ENCODE measurements around the gene LHX4. TPM values are rescaled to one million over a fixed set of nuclear protein-coding genes. Genes with fewer than 3 reads are reported as not detected.

LHX4 gene
- total and polyA plus RNA-seq, 9 of the 15 experiments (the other 6 are each of a cell fraction or from before 2014, with no cell fraction given): 0.01 to 0.11 (median 0.07) TPM; not detected in 5

DNA sequence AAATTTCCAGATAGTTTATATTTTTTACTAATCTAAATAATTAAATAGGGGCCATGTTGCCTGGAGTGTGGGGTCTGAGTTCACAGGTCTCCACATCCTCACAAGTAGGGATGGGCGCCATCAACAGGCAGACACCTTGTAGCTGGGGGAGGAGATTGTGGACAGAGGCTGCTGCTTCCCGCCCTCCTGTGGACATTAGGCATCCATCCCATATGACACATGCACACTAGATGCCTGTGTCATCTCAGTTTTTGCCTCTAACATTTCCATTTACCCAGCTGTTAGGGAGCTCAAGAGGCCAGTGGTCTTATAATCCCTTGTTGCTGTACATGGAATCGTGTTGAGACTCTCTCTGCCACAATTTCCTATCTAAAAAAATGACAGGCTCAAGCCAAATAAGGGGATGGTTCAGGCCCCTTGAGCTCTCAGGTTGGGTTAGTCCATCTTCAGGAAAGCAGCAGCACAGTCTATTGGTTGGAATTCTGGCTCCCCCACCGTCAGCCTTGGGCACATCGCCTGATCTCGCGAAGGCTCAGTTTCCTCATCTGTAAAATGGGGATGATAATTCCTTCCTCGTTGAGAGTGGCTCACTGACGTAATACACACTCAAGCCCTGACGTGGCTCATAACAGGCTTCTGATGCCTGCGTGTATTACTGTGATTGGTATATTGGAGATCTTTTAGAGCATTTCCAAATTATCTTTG is 13.6 kb downstream of the LHX4 start:
- WGBS (ENCODE audit: insufficient coverage, low coverage, missing lambda C conversion rate): 6% methylated on average over 11 of the region's 11 CpGs
- DNase-seq (ENCODE audit: extremely low read depth in 1 of 4, low spot score in 3 of 4) (peak; percentile 57 to 67 (median 64)), FAIRE-seq (peak; percentile 19), ATAC-seq (peak; percentile 84)
- Histone ChIP-seq H3K9me3 (replicated peaks; ENCODE audit: control insufficient read depth, insufficient read depth, low read depth, low read length) (no peaks in the 10 kb centered on the region), H4K20me1 (replicated peaks; ENCODE audit: control insufficient read depth, insufficient read depth, low read length) (no peaks in the 10 kb centered on the region), H3K4me1 (replicated peaks in 1 of 2; ENCODE audit: control insufficient read depth in 2 of 2, insufficient read depth in 2 of 2, low read length in 2 of 2) (no peaks in the 10 kb centered on the region), H3K27me3 (ENCODE audit: control insufficient read depth in 2 of 2, insufficient read depth in 2 of 2, low read length in 2 of 2) (peaks cover 22 to 37% of the 10 kb centered on the region in 2 experiments), H3K4me2 (ENCODE audit: insufficient read depth, low read length) (no peak overlapping the region), H3K36me3 (ENCODE audit: control insufficient read depth, insufficient read depth, low read length) (no peaks in the 10 kb centered on the region), H3K79me2 (ENCODE audit: control insufficient read depth, insufficient read depth, low read length) (no peaks in the 10 kb centered on the region), H3K27ac (ENCODE audit: extremely low read depth, low read depth, low read length) (no peak overlapping the region), H3K9ac (ENCODE audit: insufficient read depth in 1 of 2, low read depth in 2 of 2, low read length in 2 of 2) (no peak overlapping the region), H3K4me3 (no peak overlapping the region), H3K9me1 (ENCODE audit: control insufficient read depth, insufficient read depth, low read length) (no peaks in the 10 kb centered on the region), H2AFZ (ENCODE audit: low read depth, low read length) (no peak overlapping the region)
- intact Hi-C loops (cut with micrococcal nuclease): loop anchor here (1.0 to 5.0 kb wide), 2 partner anchors 55 to 536 kb away; no protein-coding TSS in a partner anchor
- BruUV-seq (replicated peaks): no TSS peak
- ChIA-PET POLR2A (interaction anchor here (0.8 kb wide), 1 partner anchor 13 kb away, joined by 4 read pairs; no protein-coding TSS in a partner anchor), CTCF (ENCODE audit: low intra/inter-chr PET ratio) (interaction anchor here (0.6 kb wide), 1 partner anchor 538 kb away, joined by 3 read pairs; no protein-coding TSS in a partner anchor)
- in situ Hi-C loops (cut with MboI): no loop called here
- TF ChIP-seq CHD1 (IDR thresholded peaks at IDR 0.05; ENCODE audit: low read length): no peak
- no peak for TF ChIP-seq ZBTB7A (IDR thresholded peaks at IDR 0.05; ENCODE audit: borderline replicate concordance, control insufficient read depth, low read depth, low read length)
- TF ChIP-seq PPARD (CRISPR knock-in tag; IDR thresholded peaks at IDR 0.05): no peak
- TF ChIP-seq NFRKB (IDR thresholded peaks at IDR 0.05; ENCODE audit: low read depth): no peak
- TF ChIP-seq PCBP1 (IDR thresholded peaks at IDR 0.05; ENCODE audit: low read depth, low read length, poor library complexity, severe bottlenecking): no peak
- no peak for TF ChIP-seq CEBPB (tag; IDR thresholded peaks at IDR 0.05)
- no peak for TF ChIP-seq TEAD2 (tag; IDR thresholded peaks at IDR 0.05)
- no peak for TF ChIP-seq PHTF2 (CRISPR knock-in tag; IDR thresholded peaks at IDR 0.05)
- TF ChIP-seq, protein P1, sequence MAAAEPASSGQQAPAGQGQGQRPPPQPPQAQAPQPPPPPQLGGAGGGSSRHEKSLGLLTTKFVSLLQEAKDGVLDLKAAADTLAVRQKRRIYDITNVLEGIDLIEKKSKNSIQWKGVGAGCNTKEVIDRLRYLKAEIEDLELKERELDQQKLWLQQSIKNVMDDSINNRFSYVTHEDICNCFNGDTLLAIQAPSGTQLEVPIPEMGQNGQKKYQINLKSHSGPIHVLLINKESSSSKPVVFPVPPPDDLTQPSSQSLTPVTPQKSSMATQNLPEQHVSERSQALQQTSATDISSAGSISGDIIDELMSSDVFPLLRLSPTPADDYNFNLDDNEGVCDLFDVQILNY (CRISPR knock-in tag; IDR thresholded peaks at IDR 0.05): no peak
- TF ChIP-seq, protein P2, sequence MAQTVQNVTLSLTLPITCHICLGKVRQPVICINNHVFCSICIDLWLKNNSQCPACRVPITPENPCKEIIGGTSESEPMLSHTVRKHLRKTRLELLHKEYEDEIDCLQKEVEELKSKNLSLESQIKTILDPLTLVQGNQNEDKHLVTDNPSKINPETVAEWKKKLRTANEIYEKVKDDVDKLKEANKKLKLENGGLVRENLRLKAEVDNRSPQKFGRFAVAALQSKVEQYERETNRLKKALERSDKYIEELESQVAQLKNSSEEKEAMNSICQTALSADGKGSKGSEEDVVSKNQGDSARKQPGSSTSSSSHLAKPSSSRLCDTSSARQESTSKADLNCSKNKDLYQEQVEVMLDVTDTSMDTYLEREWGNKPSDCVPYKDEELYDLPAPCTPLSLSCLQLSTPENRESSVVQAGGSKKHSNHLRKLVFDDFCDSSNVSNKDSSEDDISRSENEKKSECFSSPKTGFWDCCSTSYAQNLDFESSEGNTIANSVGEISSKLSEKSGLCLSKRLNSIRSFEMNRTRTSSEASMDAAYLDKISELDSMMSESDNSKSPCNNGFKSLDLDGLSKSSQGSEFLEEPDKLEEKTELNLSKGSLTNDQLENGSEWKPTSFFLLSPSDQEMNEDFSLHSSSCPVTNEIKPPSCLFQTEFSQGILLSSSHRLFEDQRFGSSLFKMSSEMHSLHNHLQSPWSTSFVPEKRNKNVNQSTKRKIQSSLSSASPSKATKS (CRISPR knock-in tag; IDR thresholded peaks at IDR 0.05): no peak
- TF ChIP-seq ADNP (tag; IDR thresholded peaks at IDR 0.05): peak; percentile 74; the same call in 1 of the 2 replicates
- TF ChIP-seq, protein P3, sequence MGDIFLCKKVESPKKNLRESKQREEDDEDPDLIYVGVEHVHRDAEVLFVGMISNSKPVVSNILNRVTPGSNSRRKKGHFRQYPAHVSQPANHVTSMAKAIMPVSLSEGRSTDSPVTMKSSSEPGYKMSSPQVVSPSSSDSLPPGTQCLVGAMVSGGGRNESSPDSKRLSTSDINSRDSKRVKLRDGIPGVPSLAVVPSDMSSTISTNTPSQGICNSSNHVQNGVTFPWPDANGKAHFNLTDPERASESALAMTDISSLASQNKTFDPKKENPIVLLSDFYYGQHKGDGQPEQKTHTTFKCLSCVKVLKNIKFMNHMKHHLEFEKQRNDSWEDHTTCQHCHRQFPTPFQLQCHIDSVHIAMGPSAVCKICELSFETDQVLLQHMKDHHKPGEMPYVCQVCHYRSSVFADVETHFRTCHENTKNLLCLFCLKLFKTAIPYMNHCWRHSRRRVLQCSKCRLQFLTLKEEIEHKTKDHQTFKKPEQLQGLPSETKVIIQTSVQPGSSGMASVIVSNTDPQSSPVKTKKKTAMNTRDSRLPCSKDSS (IDR thresholded peaks at IDR 0.05; ENCODE audit: low read depth, partially characterized antibody): no peak
- no peak for TF ChIP-seq ELF4 (CRISPR knock-in tag; IDR thresholded peaks at IDR 0.05)
- TF ChIP-seq USF2 (CRISPR knock-in tag; IDR thresholded peaks at IDR 0.05): peak; percentile 13; the same call in 1 of the 2 replicates
- TF ChIP-seq, protein P4, sequence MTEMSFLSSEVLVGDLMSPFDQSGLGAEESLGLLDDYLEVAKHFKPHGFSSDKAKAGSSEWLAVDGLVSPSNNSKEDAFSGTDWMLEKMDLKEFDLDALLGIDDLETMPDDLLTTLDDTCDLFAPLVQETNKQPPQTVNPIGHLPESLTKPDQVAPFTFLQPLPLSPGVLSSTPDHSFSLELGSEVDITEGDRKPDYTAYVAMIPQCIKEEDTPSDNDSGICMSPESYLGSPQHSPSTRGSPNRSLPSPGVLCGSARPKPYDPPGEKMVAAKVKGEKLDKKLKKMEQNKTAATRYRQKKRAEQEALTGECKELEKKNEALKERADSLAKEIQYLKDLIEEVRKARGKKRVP (CRISPR knock-in tag; IDR thresholded peaks at IDR 0.05): no peak
- no peak for TF ChIP-seq PHF20 (IDR thresholded peaks at IDR 0.05; ENCODE audit: partially characterized antibody)

Measured in K562 (cell line).